ENCODE measurements around the gene FDX2.

DNA sequence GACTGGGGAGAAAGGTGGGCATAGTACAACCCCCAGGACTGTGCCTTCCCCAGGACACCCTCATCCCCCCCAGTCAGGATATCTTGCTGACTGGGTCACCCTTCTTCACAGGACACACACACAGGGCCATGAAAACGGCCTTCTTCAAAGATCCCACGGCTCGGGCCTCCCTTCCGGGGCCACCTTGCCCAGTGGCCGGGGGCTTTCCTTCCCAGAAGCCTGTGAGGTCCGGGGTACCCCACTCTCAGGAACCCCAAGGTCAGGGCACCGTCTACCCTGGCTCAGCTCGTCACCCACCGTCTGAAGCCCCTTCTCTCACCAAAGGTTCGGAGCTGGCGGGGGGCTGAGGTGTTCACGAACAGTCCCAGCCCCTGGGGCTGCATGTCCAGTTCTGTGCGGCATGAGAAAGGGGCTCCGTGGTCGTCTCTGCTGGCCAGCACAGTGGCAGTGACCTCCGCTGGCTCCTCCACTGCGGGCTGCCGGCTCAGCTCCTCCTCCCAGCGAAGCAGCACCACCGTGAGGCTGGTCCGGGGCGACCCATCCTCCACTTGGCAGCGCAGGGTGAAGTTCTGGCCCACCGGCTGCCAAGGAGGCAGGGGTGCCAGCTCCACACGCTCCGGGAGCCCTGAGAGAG lies 19.7 kb upstream of the FDX2 start:
- no peak for TF ChIP-seq EZH2phosphoT487 (IDR thresholded peaks at IDR 0.05; ENCODE audit: borderline replicate concordance, low read length)
- TF ChIP-seq, protein P1, sequence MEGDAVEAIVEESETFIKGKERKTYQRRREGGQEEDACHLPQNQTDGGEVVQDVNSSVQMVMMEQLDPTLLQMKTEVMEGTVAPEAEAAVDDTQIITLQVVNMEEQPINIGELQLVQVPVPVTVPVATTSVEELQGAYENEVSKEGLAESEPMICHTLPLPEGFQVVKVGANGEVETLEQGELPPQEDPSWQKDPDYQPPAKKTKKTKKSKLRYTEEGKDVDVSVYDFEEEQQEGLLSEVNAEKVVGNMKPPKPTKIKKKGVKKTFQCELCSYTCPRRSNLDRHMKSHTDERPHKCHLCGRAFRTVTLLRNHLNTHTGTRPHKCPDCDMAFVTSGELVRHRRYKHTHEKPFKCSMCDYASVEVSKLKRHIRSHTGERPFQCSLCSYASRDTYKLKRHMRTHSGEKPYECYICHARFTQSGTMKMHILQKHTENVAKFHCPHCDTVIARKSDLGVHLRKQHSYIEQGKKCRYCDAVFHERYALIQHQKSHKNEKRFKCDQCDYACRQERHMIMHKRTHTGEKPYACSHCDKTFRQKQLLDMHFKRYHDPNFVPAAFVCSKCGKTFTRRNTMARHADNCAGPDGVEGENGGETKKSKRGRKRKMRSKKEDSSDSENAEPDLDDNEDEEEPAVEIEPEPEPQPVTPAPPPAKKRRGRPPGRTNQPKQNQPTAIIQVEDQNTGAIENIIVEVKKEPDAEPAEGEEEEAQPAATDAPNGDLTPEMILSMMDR (conservative IDR thresholded peaks at IDR 0.05; ENCODE audit: low read depth, low read length) = no peak
- TF ChIP-seq EZH2 (IDR thresholded peaks at IDR 0.05; ENCODE audit: low read length, unreplicated experiment) = no peak
